GM19238 (cell line): ENCODE data around the gene NDUFA11.
A peak's percentile ranks its signal among the peaks of the same experiment; 100 is the strongest.

ENCODE experiments used
- DNase-seq: peaks from one replicate; pipeline ENCODE4 v3.0.0; 2011; ENCODE audit warnings: low spot score; ENCODE audit not compliant: insufficient read length

NDUFA11 gene

DNA sequence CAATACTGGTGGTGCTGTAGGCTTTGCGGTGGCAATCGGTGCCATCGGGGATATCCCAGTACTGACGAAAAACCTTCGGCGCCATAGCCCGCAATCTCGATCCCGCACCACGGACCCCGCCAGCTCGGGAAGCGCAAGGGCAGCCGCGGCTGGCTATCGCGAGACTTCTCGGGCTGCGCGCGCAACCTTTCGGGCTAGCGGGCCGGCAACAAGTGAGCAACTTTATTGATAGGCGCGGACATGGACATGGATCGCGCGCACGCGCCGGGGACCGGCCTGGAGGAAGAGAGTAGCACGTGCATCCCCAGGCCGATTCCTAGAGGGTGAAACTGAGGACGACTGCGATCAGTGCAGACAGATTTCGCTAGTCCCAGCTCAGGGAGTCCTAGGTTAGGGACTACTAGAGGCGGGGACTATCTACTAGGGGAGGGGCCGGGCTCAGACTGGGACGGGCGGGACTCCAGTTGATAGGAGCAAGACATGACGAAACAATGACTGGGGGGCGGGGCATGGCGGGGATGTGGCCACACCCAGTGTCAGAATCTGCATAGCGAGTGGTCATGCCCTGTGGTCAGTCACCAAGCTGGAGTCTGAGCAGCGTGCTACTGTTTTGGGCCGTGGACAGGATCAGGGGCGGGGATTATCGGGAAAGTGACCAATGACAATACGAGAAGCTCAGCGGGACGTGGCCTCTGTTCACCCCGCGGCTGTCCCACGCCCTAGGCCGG is at the start of gene NDUFA11:
NDUFA11 (minus strand) TSS at position 167 of the 728 bp plus-strand sequence; CDS start at position 85, 82 bp downstream.
- DNase-seq, result peak; percentile 92

DNA sequence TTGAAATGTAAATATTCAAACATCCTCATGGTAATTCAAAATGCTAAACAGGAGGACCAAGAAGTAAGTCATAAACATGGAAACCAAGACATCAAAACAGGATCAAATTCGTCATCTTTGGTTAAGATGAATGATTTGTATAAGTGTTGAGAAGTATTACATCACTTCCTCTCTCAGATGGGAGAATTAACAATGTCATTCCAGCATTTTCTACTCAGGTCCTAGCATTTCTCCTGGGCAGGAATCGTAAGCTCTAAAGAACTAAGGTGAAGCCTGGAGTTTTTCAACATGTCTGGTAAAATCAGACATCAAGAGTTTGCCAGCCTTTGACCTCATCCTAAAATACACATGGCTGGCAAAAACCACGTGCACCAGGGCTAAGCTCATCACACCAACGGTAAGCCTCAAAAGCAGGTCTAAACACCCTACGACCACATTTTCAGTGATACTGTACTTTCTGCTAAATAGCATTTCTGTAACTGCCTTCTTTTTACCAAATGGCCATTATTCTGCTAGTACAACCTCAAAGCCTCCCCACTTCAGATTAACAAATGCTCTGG is 49.5 kb upstream of the NDUFA11 start:
- no peak for DNase-seq

DNA sequence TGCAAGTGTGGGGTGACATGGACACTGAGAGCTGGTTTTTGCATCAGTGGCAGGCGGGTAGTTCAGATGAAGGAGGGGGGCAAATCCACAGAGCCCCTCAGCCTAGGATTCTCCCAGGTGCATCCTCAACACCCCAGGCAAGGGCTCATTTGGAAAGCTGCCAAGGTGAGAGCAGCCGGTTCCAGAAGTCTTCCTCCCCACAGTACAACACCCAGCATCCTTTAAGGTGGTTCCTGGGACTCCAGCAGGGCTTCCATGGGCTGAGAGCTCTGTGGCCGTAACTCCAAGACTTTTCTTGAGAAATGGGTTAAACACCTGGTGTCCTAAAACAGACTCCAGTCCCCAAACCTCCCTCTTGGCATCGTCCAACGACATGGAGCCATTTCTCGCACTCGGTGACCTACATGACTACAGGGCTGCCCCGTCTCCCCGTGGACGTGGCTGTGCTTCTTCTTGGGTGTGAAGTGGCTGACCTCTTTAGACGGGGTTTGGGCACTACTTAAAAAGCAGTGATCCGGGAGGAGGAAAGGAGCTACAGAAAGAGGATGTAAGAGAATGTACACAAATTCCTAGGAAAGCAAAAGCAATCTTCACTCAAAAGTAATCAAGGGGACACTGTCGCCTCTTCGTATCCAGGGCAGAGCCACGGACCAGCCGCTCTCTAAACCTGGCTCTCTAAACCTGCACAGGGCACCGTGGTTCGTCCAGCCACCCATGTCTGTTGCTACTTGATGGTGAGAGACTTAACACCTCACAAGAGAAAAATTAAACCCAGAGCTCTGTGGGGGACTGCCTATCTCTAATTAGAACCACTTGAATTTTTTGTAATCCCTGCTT is 48.8 kb upstream of the NDUFA11 start:
- DNase-seq, result no peak

DNA sequence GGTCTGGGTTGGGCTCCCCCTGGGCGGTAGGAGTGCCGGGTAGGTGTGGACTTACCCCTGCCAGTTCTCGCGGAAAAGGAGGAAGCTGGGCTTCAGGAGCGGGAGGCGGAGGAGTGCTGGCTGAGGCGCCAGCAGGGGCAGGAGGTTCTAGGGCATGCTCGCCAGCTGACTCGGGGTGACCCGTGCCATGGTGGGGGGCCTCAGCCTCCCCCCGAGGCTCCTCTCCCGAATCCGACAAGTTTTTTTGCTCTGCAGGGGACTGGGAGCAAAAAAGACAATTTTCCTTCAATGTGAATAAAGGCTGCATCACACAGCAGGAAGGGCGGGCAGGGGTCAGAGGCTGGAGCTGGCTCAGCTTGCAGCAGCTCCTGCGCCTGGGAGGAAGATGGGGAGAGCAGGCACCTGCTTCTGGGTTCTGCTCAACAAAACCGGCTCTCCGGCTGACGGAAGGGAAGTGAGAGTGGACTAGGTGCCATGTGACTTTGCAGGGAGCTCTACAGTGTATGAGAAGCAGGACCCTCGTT is 47.8 kb upstream of the NDUFA11 start:
- peak; percentile 66 for DNase-seq

DNA sequence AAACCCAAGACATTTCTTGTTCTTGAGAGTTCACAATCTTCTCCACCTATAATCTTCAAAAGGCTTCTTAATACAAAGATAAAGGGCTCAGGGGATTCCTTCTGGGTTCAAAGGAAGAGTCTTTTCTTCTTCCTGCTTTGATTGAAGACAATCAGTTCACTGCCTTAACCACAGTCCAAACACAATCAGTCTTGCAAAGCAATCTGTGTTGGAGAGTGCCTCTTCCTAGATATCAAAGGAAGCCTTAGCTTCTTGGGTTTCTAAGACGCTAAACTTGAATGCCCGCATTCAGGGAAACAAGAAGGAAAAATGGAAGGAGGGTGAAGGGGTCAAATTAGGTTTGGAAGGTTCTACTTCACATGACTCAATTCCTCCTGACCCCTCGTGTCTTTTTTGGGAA is 47.2 kb upstream of the NDUFA11 start:
- no peak for DNase-seq

DNA sequence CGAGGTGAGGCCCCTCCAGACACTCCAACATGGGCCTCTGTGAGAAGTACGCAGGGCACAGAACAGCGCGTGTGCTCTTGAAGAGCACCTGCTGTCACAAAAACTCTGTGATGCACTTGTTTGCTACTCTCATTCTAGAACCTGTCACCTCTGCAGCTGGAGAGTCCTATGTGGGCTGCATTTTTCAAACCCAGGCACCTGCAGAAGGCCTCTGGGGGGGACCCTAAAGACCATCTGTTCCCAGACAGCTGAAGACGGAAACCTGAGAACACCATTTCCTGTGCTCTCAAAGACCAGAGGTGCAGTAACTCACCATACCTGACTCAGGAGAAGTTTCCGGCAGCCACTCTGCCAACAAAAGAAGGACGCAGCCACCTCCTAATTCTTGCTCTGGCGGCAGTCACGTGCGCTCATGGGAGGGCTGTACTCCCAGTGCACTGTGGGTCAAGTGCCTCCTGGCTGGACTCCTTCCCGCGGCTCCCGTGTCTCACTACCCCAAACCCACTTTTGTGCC is 46.3 kb upstream of the NDUFA11 start:
- DNase-seq, result no peak

DNA sequence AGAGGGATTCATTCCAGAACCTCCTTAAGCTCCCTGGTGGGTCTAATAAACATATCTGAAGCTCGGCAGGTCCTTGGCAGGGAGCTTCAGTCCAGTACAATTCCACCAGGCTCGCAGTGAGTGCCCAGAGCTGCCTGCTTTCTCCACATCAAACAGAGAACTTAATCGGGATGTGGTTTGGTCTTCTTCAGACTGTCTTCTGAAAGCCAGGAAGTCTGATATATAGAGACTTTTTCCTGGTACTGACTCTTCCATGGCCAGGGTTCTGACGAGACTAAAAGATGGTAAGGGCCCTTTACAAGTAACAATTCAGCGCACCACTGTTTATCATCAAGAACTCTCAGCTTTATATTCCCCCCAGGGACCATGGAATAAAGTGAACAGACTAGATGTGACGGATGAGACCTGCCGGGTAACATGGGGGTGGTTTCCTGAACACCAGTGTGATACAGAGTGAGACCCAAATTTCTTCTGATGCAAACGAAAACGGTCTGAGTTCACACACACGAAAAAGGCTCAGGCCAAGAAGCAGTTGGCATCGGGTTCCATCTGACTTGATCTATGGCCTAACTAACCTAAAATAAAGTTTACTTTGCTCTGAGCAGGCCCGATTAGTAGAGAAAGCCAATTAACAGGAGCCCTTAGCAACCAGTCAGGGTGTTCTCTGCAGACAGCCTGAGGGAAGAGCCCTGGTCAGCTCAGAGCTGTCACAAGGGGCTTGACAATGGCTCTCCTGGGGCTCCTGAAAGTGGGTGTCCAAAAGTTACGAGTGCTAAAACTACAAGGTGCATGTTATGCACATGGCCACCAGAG is 45.4 kb upstream of the NDUFA11 start:
- no peak for DNase-seq

DNA sequence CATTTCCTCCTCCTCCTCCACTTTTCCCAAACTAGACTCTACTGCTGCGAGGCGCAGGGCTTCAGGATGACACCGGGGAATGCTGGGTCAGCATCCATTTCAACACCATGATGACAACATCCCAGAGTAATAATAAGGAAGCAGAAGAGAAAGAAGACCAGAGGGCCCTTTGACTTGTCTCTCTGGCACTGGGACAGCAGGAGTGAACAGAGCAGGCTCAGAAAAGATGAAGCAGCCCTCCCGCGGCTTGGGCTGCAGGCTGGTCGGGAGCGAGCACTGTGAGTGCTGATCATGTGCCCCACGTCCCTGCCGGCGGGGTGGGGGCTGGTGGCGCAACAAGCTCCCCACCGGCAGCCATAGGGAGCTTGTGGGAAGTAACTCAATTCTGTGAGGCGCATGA is 43.8 kb upstream of the NDUFA11 start:
- DNase-seq, result no peak

DNA sequence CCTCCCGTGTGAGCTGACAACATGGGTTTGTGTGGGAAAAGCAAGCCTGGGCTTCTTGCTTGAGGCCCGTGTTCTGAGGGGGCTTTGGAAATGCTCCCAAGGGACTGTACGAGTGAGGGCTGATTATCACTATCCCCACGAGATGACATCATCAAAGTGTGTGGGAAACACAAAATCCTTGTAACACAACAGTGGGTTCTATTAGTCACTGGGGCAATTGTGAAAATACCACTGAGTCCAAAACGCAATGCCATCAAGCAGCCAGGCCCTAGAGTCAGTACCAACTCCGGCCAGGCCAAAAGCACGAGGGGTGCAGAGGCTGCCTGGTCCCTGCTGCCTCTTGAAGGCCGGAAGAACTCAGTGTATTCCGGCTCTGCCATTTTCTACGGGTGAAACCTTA is 40.0 kb upstream of the NDUFA11 start:
- DNase-seq, result no peak

DNA sequence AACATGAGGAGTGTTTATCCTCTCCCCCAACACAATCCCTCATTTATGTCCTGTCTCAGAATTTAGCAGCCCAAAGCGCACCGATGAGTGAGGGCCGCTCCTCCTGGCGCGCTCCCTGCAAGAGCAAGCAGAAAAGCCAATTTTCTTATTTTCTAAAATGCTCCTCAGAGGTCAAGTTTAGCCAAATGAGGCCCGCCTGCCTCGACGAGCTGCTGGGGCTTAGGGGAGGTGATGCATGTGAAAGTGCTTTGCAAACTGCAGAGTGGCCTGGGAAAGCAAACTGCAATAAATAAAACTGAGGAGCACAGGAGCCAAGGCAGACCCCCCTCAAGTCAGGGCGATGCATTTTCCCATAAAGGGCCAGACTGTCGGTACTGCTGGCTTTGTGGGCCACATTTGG is 39.5 kb upstream of the NDUFA11 start:
- no peak for DNase-seq

DNA sequence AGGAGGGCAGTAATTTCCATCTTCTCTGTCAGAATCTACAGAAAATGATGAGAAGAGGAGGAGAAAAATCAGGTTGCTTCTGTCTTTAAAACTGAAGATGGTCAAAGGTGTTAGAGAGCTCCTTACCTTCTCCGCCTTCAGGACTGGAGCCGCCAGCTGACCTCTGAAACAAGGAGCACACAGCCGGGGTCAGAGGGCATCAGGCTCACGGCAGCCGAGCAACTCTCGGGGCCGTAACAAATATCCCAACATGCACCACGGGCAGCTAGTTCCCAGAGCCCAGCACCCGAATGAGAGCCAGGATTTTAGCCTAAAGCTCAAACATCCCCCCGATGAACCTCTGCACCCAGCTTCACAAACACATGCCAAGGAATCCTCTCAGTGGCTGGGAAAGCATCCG is 38.1 kb upstream of the NDUFA11 start:
- no peak for DNase-seq

DNA sequence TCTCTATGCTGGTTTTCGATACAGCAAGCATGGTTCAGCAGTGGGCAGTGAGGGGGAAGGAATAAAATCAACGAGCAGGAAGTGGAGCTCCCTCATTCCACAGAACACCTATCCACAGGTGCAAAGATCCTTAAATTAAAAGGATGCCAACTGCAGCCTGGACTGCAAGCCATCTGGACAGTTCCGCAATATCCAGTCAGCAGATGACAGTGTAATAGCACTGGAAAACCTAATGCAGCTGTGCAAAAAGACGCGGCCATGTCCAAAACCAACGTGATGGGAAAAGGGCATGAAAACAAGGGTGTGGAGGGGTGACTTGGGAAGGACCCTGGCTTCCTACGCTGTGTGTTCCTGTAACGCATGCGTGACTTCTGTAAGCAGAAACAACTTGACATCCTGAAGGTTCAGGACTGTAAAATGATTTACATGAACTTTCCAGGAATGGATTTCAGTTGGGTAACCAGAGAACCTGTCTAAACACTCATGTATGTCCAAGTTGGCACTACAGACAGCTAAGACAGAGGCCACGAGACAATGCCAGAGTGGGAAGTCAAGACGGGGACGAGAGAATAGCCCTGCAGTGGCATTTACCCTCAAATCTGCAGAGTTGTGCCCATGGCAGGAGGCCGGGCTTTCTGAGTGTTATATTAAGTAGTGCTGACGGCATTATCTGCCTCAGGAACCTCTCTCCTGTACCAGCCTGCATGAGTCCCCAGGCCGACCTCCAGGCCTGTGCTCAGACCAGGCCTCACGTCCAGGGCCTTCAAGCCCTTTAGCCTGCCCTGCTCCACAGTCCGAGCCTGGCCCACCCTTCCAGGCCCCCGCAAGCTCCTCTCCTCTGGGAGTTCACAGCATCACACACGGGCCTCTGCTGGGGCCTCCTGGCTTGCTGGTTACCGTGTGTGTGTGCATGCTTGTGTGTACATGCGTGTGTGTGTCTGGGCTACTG is 36.9 kb upstream of the NDUFA11 start:
- no peak for DNase-seq

DNA sequence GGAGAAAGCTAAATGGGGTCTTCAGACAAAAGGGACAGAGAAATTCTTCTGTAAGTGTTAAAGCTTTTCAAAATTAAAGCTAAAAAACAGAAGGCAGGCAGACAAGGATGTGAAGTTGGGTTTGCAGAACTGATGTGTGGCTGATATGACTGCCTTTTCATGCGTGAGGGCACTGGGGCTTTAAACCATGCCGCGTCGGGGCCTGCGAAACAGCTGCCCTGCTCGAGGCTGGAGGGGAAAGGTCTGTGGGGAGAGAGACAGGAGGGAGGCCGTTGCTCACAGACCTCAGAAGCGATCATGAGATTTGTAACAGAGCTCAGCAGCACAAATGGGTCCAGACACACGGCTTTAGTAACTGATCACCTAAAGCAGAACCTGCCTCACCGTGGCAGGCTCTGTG is 34.0 kb upstream of the NDUFA11 start:
- DNase-seq, result no peak

DNA sequence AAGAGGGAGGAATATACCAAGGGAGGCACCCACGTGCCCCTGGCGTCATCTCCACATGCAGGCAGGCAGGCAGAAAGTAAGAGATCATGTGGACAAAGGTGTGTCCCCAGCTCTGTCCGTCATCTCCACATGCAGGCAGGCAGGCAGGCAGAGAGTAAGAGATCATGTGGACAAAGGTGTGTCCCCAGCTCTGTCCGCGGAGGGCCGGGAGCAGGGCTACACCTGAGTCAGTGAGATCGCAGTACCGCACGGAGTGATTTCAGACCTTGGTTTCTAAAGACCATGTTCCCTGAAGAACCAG is 32.7 kb upstream of the NDUFA11 start:
- no peak for DNase-seq

DNA sequence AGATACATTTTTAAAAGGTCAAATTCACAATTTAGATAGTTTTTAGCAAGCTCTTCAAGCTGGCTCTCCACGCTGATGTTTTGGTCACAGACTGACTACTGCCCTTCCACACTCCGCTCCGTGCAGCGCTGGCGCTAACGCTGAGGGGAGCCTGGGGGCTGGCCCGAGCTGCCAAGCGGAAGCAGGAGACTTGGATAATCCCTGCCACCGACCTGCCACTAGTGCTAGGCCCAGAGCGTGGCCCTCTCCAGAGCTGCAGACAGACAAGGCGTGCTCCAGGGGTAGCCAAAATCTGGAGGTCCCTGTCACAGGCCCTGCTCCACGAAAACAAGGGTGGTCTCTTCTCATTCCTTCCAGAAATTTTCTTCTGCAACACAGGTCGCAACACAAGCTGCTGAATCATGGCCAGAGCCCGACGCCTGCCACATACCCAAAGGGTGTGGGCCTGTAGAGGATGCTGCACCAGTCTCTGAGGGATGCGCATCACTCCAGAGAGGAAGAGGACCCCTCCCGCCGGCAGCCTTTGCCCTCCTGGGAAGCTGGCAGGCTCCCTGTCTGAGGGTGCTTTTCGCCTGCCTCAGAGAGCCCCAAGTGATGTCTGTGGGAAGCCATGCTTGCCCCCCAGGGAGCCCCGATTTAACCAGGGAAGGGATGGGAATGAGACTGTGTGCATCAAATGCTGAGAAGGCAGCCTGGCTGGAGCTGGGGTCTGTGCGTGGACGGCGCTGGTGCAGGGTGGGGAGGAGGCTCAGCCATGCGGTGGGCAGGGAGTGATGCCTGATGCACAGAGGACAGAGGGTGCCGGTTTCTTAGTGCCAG is 32.1 kb upstream of the NDUFA11 start:
- DNase-seq, result no peak

DNA sequence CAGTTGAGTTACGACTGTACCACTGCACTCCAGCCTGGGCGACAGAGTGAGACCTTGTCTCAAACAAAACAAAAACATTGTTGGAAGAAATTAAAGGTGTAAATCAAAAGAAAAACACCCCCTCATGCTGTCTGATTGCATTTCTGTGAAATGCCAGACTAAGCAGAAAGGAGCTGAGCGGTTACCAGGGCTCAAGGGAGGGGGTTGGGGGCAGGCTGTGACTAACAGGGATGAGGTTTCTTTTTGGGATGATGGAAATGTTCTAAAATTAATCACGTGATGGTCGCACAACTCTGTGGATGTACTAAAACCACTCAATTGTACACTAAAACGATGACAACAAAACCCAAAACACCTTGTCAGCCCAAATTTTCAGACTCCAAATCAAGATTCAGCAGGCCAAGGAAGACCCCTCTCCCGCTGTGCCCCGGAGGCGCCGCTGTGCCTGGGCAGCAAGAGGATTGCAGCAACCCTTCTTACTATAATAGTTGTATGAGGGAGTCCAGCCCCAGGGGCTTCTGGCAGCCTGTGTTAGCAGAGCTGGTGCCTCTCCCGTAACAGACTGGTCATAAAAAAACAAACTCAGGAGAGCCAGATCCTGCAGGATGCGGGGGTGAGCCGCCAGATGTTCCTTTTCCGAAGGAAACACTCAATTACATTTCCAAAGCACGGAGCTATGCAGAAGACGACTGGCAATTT is 31.3 kb upstream of the NDUFA11 start:
- no peak for DNase-seq

DNA sequence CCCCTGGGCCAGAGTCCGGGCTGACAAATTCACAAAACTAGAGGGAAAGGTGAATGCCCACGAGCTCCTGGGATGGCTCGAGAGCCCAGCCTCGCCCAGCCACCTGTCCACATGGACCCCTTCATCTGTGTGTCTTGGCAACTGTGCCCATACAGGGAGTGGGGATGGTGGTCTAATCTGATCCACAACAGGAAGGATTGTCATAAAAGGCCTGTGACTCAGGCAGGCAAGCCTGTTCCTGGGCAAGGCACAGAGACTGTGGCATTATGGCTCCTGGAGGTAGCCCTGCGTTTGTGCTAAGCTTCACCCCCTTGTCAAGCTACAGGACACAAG is 30.4 kb upstream of the NDUFA11 start:
- no peak for DNase-seq

DNA sequence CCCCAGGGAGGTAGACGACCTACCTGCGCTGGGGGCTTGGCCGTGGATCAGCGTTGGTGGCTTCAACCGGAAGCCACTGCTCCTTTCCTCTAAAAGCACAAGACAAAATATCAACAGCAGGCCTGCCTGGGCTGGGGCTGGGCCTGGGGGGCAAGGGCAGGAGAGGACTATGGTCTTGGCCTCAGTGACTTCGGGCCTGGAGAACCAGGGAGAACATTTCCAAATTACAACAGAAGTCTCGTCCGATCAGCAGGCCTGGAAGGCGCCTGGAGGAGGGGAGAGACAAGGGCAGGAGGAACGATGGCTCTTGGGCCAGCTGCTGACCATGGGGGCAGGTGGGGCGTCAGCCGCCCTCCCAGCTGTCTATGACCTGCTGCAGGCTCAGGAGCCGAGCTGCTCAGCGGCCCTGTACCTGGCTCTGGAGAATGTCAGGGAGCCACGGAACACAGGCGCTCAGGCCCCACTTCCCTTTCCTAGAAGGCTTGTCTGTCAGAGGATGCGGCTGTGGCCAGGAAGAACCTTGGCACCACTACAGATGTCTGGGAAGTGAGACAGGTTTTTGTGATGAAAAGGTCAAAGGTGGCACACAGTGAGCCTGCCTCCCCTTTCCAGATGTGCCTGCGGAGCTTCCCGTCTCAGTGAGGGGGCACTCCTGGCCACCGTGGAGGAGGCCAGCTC is 29.9 kb upstream of the NDUFA11 start:
- DNase-seq, result no peak
